ENCODE measurements around the gene TOMM7. TPM values are rescaled to one million over a fixed set of nuclear protein-coding genes. Genes with fewer than 3 reads are reported as not detected.

TOMM7 gene
- total and polyA plus RNA-seq, 9 of the 15 experiments (the other 6 are each of a cell fraction or from before 2014, with no cell fraction given), result 283 to 1,717 (median 638) TPM

DNA sequence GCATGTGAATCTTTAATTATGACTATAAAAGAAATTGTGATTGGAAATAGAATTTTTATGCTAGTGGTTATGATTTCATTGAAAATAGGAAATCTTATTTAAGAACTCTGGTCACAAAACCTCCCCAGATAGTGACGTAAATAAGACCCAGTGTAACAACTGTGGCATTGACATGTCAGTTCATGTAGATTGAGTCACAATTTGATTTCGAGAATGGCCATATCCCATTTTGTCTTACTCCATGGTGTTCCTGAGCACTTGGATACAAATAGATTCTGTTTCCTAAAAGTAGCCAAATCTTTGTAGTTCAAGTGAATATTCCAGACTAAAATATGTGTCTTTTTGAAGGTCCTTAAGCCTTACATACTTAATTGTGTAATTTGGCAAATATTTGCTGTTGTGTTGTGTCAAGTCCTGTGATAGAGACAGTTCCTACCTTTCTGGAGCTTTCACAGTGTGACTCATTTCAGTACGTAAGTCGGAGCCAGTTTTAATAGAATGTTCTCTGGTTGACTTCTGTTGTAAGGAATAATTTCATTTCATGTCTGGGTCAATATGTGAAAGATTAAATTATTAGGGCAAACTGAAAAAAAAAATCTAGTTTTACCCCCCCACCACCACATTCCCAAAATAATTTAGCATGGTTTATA lies 37.1 kb upstream of the TOMM7 start:
- no peak overlapping the region; a peak in 1 of 4 replicates for H3K9ac ChIP-seq (ENCODE audit: insufficient read depth in 1 of 2, low read depth in 2 of 2, low read length in 2 of 2)
- H2AFZ ChIP-seq (ENCODE audit: low read depth, low read length), result no peak overlapping the region
- ChIA-PET POLR2A (interaction anchor here (0.7 to 1.7 kb wide), 8 partner anchors 9 to 170 kb away, joined by 3 to 8 read pairs (median 4); no protein-coding TSS in a partner anchor), CTCF (ENCODE audit: low intra/inter-chr PET ratio) (no interaction called here)
- ATAC-seq (no peak), DNase-seq (ENCODE audit: extremely low read depth in 1 of 4, low spot score in 3 of 4) (no peak), FAIRE-seq (peak; percentile 26)
- H3K9me3 ChIP-seq (replicated peaks; ENCODE audit: control insufficient read depth, insufficient read depth, low read depth, low read length), result no peaks in the 10 kb centered on the region
- H3K4me2 ChIP-seq (ENCODE audit: insufficient read depth, low read length), result no peak overlapping the region
- H3K36me3 ChIP-seq (ENCODE audit: control insufficient read depth, insufficient read depth, low read length), result peaks cover 64% of the 10 kb centered on the region
- H3K27me3 ChIP-seq (ENCODE audit: control insufficient read depth in 2 of 2, insufficient read depth in 2 of 2, low read length in 2 of 2), result no peaks in the 10 kb centered on the region
- H4K20me1 ChIP-seq (replicated peaks; ENCODE audit: control insufficient read depth, insufficient read depth, low read length), result no peaks in the 10 kb centered on the region
- no peak overlapping the region for H3K4me3 ChIP-seq
- in situ Hi-C loops (cut with MboI), result no loop called here
- no TSS peak for BruUV-seq (replicated peaks)
- 94% methylated on average over 4 of the region's 4 CpGs for WGBS (ENCODE audit: insufficient coverage, low coverage, missing lambda C conversion rate)
- intact Hi-C loops (cut with micrococcal nuclease), result loop anchor here (5.0 to 10.0 kb wide), 3 partner anchors 132 to 295 kb away; partner anchors contain the start of gene IL6
- H3K27ac ChIP-seq (ENCODE audit: extremely low read depth, low read depth, low read length), result peak overlapping the region; percentile 45; the same call in 2 of the 3 replicates
- H3K9me1 ChIP-seq (ENCODE audit: control insufficient read depth, insufficient read depth, low read length), result no peaks in the 10 kb centered on the region
- peaks cover 29% of the 10 kb centered on the region for H3K79me2 ChIP-seq (ENCODE audit: control insufficient read depth, insufficient read depth, low read length)
- H3K4me1 ChIP-seq (replicated peaks in 1 of 2; ENCODE audit: control insufficient read depth in 2 of 2, insufficient read depth in 2 of 2, low read length in 2 of 2), result peaks cover 3 to 16% of the 10 kb centered on the region in 2 experiments; a peak in 4 of 5 replicates
- TF ChIP-seq, protein P1, sequence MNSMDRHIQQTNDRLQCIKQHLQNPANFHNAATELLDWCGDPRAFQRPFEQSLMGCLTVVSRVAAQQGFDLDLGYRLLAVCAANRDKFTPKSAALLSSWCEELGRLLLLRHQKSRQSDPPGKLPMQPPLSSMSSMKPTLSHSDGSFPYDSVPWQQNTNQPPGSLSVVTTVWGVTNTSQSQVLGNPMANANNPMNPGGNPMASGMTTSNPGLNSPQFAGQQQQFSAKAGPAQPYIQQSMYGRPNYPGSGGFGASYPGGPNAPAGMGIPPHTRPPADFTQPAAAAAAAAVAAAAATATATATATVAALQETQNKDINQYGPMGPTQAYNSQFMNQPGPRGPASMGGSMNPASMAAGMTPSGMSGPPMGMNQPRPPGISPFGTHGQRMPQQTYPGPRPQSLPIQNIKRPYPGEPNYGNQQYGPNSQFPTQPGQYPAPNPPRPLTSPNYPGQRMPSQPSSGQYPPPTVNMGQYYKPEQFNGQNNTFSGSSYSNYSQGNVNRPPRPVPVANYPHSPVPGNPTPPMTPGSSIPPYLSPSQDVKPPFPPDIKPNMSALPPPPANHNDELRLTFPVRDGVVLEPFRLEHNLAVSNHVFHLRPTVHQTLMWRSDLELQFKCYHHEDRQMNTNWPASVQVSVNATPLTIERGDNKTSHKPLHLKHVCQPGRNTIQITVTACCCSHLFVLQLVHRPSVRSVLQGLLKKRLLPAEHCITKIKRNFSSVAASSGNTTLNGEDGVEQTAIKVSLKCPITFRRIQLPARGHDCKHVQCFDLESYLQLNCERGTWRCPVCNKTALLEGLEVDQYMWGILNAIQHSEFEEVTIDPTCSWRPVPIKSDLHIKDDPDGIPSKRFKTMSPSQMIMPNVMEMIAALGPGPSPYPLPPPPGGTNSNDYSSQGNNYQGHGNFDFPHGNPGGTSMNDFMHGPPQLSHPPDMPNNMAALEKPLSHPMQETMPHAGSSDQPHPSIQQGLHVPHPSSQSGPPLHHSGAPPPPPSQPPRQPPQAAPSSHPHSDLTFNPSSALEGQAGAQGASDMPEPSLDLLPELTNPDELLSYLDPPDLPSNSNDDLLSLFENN (IDR thresholded peaks at IDR 0.05; ENCODE audit: low read depth in 2 of 2, low read length in 2 of 2), result no peak
- TF ChIP-seq, protein P2, sequence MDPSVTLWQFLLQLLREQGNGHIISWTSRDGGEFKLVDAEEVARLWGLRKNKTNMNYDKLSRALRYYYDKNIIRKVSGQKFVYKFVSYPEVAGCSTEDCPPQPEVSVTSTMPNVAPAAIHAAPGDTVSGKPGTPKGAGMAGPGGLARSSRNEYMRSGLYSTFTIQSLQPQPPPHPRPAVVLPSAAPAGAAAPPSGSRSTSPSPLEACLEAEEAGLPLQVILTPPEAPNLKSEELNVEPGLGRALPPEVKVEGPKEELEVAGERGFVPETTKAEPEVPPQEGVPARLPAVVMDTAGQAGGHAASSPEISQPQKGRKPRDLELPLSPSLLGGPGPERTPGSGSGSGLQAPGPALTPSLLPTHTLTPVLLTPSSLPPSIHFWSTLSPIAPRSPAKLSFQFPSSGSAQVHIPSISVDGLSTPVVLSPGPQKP (CRISPR knock-in tag; IDR thresholded peaks at IDR 0.05), result no peak
- TF ChIP-seq EHMT2 (IDR thresholded peaks at IDR 0.05) (no peak), ZKSCAN1 (IDR thresholded peaks at IDR 0.05; ENCODE audit: low read depth, low read length) (no peak), CBX5 (IDR thresholded peaks at IDR 0.05; ENCODE audit: borderline replicate concordance, low read depth) (no peak), CEBPG (CRISPR knock-in tag; IDR thresholded peaks at IDR 0.05) (no peak), CEBPG (tag; conservative IDR thresholded peaks at IDR 0.05 in 1 of 2, IDR thresholded peaks at IDR 0.05 in 1 of 2) (0 out of 4 replicates have a peak, but pooled peaks of 1 of the 2 experiments have one; percentile 7)
- TF ChIP-seq, protein P3, sequence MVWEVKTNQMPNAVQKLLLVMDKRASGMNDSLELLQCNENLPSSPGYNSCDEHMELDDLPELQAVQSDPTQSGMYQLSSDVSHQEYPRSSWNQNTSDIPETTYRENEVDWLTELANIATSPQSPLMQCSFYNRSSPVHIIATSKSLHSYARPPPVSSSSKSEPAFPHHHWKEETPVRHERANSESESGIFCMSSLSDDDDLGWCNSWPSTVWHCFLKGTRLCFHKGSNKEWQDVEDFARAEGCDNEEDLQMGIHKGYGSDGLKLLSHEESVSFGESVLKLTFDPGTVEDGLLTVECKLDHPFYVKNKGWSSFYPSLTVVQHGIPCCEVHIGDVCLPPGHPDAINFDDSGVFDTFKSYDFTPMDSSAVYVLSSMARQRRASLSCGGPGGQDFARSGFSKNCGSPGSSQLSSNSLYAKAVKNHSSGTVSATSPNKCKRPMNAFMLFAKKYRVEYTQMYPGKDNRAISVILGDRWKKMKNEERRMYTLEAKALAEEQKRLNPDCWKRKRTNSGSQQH (CRISPR knock-in tag; IDR thresholded peaks at IDR 0.05), result no peak

All from K562 (cell line).